Cardiac septum (tissue), 1 donor: ENCODE measurements around the gene GDPD3. TPM values are rescaled to one million over a fixed set of nuclear protein-coding genes. Genes with fewer than 3 reads are reported as not detected.
A peak's percentile ranks its signal among the peaks of the same experiment; 100 is the strongest.

Experiments used
- DNase-seq: peaks from one replicate; pipeline ENCODE4 v3.0.0-alpha.2; 2020; ENCODE audit warnings: low spot score
- intact Hi-C: fragments of 100-400 bp; cut with DNase I; formaldehyde crosslinking; loops from one replicate; pipeline ENCODE4 v1.14.0; 2022
- total RNA-seq: library from RNA; stranded (reverse); fragmentation: NEBNext Ultra II Directional; extraction: Animal tissue kit (Norgen Biotek cat#: 25700); gene quantifications from one replicate; pipeline ENCODE4 v1.2.1, GENCODE V29; 2021
- donor health status: DM: no; HTN: no; CAD: no.

GDPD3 gene
- total RNA-seq, 1 donor from 2014 or later: 3.0 TPM

- intact Hi-C loops: no loop called here
- DNase-seq: no peak
Observed at GRCh38 chr16:30084816-30085159, 28.5 kb downstream of the GDPD3 start.

DNA sequence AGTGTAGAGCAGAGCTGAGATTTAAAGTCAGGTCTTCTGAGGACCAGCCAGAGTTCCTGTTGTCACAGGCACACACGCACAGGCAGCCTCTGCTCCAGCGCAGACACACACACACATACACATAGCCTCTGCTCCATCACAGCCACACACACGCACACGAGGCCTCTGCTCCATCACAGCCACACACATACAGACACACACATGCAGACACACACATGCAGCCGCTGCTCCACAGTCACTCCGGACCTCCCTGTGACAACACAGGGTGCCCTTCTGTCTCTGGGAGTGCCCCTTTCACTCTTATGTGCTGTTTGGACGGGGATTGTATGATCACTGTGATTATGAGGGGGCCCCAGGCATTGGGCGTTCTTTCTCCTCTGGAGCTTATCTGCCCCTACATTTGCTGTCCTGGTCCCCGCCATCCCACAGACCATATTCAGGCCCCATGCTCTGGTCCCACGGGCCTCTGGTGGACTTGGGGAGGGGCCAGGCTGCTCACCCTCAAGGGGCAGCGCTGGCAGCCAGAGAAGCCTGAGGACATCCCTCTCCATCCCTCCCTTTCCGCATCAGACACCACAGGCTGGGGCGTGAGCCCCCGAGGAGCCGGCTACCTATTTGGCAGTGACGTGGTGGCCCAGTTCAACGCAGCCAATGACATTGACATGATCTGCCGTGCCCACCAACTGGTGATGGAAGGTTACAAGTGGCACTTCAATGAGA, 29.1 kb downstream of the GDPD3 start:
- no peak for DNase-seq
- intact Hi-C loops: no loop called here

DNA sequence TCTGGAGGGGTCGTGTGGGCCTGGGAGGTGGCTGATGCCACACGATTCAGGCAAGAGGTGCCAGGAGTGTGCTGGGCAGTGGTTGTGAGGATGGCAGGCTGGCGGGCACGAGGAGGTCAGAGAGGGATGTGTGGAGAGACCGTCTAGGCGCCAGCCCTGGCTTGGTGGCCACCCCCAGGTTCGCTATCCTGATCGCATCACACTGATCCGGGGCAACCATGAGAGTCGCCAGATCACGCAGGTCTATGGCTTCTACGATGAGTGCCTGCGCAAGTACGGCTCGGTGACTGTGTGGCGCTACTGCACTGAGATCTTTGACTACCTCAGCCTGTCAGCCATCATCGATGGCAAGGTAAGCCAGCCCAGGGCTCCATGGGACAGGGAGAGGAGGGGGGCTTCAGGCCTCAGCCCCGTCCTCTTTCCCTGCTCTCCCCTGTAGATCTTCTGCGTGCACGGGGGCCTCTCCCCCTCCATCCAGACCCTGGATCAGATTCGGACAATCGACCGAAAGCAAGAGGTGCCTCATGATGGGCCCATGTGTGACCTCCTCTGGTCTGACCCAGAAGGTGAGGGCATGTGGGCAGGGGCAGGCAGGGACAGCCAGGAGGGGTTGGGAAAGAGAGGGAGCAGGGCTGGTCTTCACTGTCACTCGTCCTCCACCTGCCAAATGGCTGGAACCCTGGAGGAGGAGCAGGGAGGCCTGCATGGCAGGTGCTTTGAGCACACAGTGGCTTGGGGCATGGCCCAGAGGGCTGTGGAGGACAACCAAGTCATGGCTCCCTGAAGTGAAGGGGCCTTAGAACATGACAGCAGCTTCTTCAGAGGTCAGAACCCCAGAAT, 29.9 kb downstream of the GDPD3 start:
- intact Hi-C loops: no loop called here
- no peak for DNase-seq

- intact Hi-C loops: no loop called here
Observed at GRCh38 chr16:30082545-30083090, 30.7 kb downstream of the GDPD3 start.

GRCh38 chr16:30079480-30079879, 33.9 kb downstream of the GDPD3 start:
- DNase-seq: no peak
- intact Hi-C loops: no loop called here

More at GRCh38 chr16:30082545-30083090, 30.7 kb downstream of the GDPD3 start:
- no peak for DNase-seq

DNA sequence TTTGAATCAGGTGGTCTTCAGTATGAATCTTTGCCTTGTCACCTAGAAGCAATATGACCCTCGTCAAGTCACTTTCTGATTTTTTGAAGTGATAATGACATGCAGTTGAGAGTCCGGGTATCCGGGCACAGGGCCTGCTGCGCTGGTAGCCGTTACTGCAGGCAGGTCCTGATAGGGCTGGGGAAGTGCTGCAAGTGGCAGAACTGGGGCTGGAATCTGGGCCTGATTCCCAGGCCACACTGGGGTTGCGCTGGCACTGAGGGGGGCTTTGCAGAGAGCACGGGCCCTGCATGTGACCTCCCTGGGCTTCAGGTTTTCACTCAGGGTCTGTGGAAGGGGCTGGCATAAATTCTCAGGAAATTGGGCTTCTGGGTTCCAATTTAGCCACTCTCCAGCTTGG, 34.6 kb downstream of the GDPD3 start:
- intact Hi-C loops: no loop called here
- no peak for DNase-seq

DNA sequence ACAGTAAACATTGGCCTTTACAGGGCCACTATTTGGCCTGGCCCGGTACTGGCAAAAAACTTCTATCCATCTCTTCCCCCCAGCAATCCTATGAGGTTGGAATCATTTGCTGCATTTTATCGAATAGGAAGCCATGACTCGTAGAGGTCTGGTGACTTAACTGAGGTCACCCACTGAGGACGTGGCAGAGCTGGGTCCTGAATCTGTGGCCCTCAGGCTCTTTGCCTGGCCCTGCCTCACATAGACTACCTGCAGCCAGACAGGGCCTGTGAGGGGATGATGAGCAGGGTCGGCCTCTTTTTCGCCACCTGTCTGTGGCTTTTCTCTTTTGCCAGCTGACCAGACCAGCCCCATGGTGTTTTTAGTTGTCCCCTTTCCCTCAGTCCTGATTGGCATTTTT, 35.7 kb downstream of the GDPD3 start:
- DNase-seq: no peak
- intact Hi-C loops: no loop called here

DNA sequence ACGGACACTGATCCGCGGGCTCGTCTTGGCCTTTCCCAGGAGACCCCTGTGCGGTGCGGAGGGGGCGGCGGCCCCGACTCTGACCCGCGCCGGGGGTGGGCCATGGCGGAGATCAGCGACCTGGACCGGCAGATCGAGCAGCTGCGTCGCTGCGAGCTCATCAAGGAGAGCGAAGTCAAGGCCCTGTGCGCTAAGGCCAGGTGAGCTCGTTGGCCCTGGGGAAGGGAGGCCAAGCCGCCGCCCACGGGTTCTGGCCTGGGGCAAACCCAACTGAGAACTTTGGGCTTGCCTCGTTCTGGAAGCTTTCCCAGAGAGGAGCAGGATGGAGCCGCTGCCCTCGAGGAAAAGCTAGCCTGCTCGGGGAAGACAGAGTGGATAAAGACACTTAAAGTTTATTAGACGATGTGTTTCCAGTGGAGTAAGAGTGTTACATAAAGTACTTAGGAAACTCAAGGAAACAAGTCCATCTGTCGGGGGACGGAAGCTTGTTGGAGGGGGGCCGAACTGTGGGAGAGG, 37.0 kb downstream of the GDPD3 start:
- intact Hi-C loops: no loop called here
- DNase-seq: no peak

- intact Hi-C loops: no loop called here
- peak; percentile 96 for DNase-seq
Observed at GRCh38 chr16:30075503-30076275, 37.6 kb downstream of the GDPD3 start, which contains the start of gene PPP4C. TSS of gene PPP4C (plus strand) at chr16:30075994. CDS start at chr16:30076378, 384 bp downstream.

GRCh38 chr16:30070490-30070889, 42.8 kb downstream of the GDPD3 start:
- DNase-seq: no peak
- intact Hi-C loops: no loop called here

DNA sequence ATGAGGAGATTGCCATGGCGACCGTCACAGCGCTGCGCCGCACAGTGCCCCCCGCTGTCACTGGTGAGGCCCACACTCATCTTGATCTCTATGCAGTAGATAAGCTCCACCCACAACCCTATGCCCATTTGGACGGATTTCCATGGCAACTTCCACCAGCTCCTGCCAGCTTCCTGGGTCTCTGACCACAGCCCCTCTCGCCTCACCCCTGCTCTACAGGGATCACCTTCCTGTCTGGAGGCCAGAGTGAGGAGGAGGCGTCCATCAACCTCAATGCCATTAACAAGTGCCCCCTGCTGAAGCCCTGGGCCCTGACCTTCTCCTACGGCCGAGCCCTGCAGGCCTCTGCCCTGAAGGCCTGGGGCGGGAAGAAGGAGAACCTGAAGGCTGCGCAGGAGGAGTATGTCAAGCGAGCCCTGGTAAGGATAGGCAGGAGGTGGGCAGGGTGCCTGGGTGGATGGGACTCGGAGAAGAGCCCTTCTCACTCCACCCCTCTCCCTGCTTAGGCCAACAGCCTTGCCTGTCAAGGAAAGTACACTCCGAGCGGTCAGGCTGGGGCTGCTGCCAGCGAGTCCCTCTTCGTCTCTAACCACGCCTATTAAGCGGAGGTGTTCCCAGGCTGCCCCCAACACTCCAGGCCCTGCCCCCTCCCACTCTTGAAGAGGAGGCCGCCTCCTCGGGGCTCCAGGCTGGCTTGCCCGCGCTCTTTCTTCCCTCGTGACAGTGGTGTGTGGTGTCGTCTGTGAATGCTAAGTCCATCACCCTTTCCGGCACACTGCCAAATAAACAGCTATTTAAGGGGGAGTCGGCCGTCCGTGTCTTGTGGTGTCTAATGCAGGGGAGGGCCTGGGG, 43.5 kb downstream of the GDPD3 start:
- DNase-seq: no peak
- intact Hi-C loops: no loop called here

DNA sequence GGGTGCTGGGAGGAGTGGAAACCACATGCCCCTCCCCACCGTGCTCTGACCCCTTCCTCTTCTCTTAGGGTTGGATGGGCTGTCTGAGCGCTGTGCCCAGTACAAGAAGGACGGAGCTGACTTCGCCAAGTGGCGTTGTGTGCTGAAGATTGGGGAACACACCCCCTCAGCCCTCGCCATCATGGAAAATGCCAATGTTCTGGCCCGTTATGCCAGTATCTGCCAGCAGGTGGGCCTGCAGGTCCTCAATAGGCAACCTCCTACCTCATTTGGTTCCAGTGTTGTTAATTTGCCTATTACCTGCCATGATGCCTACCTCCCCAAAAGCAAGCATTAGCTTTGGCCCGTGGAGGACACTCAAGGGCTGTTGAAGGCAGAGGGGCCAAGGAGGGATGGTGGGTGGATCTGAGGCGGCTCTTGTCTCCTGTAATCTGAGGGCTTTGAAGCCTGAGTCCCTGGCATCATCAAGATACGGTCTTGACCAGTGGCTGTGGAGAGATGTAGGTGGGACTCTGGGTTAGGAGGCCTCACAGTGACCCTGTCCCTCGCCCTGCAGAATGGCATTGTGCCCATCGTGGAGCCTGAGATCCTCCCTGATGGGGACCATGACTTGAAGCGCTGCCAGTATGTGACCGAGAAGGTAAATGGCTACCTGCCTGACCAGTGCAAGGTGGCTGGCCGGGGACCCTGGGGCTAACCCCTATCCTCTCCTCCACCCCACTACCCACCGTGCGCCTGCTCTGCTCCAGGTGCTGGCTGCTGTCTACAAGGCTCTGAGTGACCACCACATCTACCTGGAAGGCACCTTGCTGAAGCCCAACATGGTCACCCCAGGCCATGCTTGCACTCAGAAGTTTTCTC, 44.4 kb downstream of the GDPD3 start:
- intact Hi-C loops: no loop called here

GRCh38 chr16:30068333-30068732, 45.0 kb downstream of the GDPD3 start:
- intact Hi-C loops: no loop called here
- DNase-seq: no peak

More for the DNA sequence above, 44.4 kb downstream of the GDPD3 start:
- DNase-seq: no peak

- no peak for DNase-seq
Observed at GRCh38 chr16:30067584-30067916, 45.8 kb downstream of the GDPD3 start.

DNA sequence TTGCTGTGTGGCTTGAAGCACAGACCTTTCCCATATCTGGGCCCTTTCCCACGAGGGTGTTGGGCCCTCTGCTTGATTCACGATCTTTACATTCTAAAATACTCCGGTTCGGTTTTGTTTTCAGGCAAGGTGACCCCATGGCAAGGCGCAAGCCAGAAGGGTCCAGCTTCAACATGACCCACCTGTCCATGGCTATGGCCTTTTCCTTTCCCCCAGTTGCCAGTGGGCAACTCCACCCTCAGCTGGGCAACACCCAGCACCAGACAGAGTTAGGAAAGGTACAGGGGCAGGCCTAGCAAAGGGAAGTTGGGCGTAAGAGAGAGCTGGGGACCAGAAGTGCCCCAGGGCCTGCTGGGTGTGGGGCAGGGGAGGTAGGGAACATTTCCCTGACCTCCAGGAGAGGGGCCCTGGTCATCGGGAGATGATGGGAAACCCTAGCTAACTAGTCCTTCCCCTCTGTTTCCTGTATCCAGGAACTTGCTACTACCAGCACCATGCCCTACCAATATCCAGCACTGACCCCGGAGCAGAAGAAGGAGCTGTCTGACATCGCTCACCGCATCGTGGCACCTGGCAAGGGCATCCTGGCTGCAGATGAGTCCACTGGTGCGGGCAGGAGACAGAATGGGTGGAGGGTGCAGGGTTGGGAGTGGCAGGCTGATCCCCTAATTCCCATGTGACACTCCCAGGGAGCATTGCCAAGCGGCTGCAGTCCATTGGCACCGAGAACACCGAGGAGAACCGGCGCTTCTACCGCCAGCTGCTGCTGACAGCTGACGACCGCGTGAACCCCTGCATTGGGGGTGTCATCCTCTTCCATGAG, 46.4 kb downstream of the GDPD3 start:
- no peak for DNase-seq
- intact Hi-C loops: no loop called here

More at GRCh38 chr16:30067584-30067916, 45.8 kb downstream of the GDPD3 start:
- intact Hi-C loops: no loop called here

DNA sequence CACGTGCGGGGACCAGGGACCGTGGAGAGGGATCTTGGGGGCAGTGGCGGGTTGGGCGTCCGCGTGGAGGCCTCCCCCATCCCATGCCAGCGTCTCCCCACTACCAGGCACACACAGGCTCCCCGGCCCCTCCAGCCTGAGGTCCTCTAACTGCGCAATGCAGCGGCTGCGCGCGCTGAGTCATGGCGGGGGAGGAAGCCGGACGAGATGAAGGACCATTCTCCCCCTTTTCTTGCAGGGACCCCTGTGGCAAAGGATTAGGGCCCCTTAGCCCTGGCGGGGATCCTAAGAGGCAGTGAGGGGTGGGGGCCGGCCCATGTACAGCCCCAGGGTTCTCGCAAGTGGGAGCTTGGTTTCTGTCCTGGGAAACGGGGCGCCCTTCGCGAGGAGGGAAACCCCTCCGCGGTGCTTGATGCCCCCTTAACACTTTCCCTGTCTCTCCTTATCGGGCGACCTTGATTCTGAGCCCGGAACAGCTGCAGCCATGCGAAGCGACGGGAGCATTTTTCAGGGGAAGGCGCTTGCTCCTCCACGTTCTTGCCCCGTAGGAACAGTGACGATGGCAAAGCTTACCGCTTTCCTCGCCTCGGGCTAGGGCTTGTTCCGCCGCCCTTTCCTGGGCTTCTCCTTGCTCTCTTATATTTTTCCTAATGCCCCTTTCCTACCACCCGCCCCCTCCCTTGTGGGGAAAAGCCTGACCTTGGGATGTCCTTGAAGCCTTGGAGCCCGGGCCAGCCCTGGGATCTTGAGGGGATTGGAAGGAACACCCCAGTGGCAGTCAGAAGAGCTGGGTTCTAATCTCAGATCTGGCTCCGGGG, 47.2 kb downstream of the GDPD3 start:
- no peak for DNase-seq
- intact Hi-C loops: no loop called here
